Embryonic facial prominence (tissue), 1 donor: ENCODE measurements around the gene EXOC6B.

Experiments used
- DNase-seq: peaks from one replicate; pipeline ENCODE4 v3.0.0-alpha.2; 2016; ENCODE audit errors: extremely low spot score

The EXOC6B gene

GRCh38 chr2:72828840-72829507 is 3.1 kb upstream of the EXOC6B start:
- no peak for DNase-seq

DNA sequence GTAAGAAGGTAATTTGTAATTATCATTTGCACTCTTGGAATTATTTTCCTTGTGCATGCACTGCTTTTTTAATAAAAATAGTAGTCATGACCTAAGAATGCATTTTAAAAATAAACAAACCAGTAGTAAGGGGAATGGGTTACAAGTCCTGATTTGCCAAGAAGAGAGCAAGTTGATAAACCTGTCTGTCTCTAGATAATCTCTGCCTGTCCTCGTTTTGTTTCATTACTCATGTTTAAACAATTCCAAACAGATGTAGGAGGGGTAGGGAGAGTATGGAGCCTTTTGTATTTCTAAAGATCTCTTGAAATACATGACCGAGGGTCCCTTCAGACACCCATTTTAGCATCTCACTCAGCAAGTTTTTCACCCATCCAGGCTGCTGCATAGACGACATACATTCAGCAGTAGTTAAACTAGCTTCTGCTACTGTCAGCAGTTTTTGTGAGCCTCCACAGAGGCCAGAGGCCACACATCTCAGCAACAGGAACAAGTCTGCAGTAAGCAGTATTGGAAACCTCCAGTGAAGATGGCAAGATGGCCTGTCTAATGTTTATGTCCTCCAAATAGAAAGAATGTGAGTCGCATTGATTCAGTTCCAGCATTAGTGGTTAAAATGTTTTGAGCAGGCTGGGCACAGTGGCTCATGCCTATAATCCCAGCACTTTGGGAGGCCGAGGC is 2.3 kb upstream of the EXOC6B start:
- DNase-seq = peak; percentile 50

DNA sequence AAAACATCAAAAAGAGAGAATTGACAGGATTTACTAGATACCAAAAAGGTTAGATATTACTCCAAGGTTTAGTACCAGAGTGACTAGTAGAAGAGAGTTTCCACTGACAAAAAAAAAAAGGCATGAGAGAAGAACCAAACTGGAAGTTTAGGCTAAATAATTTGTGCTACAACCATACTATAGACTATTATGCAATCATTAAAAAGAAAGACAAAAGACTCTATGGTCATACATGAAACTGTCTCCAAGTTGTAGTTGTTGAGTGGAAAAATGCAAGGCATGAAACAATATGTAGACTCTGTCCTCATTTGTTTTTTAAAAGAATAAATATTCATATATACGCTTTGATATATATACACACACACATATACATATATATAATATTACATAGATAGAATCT is 1.7 kb upstream of the EXOC6B start:
- no peak for DNase-seq

DNA sequence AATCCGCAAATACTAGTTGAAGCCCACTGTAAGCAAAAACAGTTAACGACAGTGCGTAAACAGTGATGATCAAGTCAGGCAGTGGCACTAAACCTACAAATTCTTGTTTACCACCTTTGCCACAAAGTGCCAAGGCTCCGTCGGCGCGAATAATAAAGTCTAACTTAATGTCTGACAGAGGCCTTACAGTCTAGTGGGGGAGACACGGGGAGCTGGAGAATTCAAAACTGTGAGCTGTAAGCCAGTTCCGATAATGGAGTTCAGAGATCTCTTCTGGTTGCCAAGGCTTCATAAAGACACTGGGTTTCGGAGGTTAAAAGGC is 284 bp upstream of the EXOC6B start:
- DNase-seq = no peak

- DNase-seq = no peak
Observed at GRCh38 chr2:72824224-72824842, 1.5 kb downstream of the EXOC6B start.

GRCh38 chr2:72822794-72823193 is 3.0 kb downstream of the EXOC6B start:
- DNase-seq = no peak

DNA sequence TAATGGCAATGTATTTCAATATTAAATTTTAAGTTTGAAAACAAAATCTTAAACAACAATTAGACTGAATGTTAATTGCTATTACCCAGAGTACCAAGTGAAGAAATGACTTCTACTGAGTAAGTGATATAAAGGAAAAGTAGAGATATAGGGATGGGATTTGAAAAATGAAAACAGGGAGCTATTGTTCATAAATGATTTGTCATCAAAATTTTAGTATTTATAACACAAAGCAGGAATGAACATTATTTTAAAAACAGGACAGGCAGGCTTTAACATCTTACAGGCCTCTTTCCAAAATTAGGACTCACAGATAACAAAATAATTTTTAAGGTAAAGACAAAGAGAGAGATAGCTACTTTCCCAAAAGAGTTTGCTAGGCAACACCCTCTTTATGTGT is 3.9 kb downstream of the EXOC6B start:
- DNase-seq = no peak

DNA sequence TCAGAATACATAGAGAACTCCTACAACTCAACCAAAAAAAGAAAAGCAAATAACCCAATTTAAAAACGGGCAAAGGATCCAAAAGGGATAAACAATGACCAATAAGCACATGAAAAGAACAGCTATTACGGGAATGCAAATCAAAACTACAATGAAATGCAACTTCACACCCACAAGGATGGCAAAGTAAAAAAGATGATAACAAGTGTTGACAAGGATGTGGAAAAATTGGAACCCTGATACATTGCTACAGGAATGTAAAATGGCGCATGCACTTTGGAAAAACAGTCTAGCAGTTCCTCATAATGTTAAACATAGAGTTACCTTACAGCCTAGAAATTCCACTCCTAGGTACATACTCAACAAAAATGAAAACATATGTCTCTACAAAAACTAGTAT is 4.7 kb downstream of the EXOC6B start:
- DNase-seq = no peak

DNA sequence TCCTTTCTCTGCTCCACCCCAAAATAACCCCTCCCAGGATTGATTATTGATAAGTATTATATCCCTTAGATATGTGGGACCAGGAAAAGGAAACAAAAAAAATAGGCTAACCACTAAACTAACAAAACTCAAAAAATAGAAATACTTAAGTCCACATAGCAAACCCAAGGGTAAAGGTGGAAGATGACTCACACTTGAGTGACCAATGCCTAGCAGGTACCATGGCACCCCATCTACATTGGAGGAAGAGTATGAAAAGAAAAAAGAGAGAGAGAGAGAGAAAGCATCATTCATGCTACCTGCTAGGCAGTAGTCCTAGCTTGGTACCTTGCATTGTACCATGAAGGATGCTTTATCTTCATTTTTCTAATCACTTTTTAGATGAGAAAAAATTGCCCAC is 6.3 kb downstream of the EXOC6B start:
- DNase-seq = no peak

DNA sequence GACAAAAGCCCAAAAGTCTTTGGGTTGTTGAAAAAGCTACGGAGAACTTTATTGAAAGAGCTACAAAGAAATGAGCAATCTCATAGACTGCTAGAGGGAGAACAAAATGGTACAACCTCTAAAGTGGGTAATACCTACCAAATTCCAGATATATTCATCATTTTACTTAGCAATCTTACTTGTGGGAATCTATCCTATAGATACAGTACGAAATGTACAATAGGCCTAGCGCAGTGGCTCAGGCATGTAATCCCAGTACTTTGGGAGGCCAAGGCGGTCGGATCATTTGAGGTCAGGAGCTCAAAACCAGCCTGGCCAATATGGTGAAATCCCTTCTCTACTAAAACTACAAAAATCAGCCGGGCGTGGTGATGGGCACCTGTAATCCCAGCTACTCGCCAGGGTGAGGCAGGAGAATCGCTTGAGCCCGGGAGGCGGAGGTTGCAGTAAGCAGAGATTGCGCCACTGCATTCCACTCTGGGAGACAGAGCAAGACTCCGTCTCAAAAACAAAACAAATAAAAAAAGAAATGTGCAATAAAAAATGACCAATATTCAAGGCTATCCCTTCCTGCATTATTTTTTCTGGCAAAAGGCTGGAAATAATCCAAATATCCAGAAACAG is 10.1 kb downstream of the EXOC6B start:
- no peak for DNase-seq

- no peak for DNase-seq
Observed at GRCh38 chr2:72813841-72814240, 12.0 kb downstream of the EXOC6B start.

DNA sequence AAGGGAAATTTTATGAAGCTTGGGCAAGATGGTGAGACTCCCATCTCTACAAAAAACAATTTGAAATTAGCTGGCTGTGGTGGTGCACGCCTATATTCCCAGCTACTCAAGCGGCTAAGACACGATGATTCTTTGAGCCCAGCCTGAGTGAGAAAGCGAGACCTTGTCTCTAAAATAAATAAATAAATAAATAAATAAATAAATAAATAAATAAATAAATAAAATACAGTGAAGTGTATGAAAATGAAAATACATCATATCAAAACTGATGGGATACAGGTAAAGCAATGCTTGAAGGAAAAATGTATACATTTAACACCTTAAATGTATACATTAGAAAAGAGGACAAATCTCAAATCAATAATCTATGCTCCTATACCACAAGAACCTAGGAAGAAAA is 15.7 kb downstream of the EXOC6B start:
- DNase-seq = no peak

- DNase-seq = no peak
Observed at GRCh38 chr2:72809095-72809494, 16.7 kb downstream of the EXOC6B start.

DNA sequence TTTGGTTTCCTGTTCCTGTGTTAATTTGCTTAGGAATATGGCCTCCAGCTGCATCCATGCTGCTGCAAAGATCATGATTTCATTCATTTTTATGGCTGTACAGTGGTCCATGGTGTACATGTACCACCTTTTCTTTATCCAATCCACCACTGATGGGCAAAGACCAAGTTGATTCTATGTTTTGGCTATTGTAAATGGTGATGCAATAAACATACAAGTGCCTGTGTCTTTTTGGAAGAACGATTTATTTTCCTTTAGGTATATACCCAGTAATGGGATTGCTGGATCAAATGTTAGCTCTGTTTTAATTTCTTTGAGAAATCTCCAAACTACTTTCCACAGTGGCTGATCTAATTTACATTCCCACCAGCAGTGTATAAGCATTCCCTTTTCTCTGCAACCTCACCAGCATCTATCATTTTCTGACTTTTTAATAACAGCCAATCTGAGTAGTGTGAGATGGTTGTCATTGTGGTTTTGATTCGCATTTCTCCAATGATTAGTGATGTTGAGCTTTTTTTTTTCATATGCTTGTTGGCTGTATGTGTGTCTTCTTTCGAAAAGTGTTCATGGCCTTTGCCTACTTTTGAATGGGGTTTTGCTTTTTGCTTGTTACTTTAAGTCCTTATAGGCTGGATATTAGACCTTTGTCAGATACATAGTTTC is 19.4 kb downstream of the EXOC6B start:
- no peak for DNase-seq

- DNase-seq = no peak
Observed at GRCh38 chr2:72803626-72804320, 22.1 kb downstream of the EXOC6B start.

DNA sequence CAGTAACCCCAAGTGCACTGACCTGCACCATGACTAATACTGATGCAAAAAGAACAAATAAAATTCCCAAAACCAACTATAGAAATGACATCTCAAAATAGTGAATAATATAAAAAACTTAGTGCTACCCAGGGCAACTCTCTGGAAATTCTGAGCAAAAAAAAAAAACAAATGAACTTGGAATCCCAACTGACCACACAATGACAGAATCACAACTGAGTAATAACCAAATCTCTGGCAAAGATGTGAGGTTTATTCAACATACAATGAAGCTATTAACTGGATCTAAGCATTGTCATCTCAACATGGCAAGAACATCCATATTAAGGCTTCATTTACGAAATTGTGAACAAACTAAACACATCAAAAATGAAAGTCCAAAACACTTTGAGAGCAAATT is 22.7 kb downstream of the EXOC6B start:
- no peak for DNase-seq

DNA sequence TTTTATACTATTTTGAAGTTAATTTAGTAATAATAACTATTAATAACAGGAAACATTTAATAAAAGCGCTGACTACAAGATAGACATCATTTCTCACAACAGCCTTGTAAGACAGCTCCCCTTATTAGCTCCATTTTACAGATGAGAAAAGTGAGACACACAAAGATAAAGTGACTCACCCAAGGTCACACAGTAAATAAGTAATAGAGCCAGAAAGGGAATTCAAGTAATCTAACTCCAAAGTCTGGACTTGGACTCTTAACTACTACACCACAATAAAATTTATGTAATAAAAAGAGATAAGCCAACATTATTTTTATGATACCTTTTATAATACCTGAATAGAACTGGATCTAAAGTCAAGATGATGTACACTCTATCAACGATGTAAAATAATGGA is 25.3 kb downstream of the EXOC6B start:
- DNase-seq = no peak

DNA sequence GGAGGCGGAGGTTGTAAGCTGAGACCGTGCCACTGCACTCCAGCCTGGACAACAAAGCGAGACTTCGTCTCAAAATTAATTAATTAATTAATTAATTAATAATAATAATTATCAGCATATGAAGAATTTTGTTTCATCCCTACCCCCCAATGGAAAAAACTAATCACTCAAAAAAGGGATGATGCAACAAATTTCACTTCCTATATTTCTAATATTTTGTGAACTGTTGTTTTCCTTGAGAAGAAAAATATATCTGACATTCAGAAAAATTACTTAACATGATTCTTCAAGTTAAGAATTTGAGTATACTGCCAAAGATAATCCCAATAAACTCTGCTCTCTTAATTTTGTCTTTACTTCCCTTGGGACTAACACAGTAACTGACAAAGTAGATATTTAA is 28.1 kb downstream of the EXOC6B start:
- no peak for DNase-seq

DNA sequence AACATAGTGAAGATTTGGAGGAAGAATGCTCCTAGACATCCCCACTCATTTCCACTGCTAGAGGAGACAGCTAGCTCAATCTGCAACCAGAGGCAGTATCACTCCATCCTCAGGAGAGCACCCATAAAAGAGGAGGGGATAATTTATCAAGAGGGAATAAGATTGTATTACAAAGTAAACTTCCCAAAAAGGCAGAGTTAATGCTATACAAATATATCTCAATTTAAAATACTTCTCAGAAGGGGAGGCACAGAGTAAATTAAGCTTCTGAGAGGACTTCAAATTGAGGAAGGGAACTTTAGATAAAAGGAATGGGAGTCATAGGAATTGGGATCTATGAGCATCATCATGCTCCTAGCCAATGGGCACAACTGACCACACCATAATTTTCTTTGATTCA is 29.1 kb downstream of the EXOC6B start:
- DNase-seq = no peak

DNA sequence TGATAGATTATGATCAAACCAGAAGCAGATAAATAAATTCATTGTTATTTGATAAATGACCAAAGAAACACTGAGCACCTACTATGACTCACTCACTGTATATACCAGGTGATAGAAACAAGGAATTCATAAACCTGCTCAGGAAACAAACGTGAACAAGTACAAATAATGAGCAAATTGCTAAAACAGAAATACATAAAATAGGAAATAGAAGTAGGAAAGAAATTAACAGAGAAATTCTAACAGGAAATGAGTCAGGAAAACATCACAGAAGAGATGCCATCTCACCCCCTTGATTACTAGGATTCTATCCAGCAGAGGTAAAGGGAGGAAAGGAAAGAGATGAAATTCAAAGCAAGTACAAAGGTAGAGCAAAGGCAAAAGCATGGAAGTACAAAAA is 31.3 kb downstream of the EXOC6B start:
- DNase-seq = no peak

DNA sequence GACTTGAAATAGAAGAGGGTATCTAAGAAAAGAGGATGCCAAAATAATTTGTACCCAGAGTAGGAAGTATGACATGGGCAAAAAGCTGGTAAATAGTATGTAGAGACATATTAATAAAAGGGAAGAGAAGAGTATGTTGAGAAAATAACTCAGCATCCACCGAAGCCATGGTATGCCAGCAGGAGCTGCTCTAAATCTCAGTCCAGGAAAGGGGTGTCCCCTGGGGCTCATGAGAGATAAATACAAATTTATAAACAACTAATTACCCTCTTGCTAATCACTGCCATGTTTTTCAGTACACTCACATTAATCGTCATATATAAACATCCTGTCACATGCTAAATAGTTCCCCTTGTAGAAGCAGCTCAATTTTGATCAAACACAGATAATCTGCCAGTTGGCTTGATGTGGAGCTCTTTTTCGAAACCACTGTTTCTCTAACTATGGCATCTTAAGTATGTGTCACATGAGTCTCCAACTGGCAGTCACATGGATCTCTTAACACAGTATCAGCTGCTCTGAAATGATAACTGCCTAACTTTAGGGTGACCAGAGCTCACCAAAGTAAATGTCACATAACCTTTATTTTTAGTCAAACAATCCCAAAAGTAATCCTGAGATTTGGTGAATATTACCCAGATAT is 31.9 kb downstream of the EXOC6B start:
- DNase-seq = no peak
